Smooth muscle cell (in vitro differentiated cells): ENCODE results near the gene EZR. TPM values are rescaled to one million over a fixed set of nuclear protein-coding genes. Genes with fewer than 3 reads are reported as not detected.

Experiments
- DNase-seq: peaks from one replicate; lab custom pipeline; 2025; ENCODE audit not compliant: unreplicated experiment; lab: John Stamatoyannopoulos, UW
- H2AFZ ChIP-seq: fragments of 200-600 bp; sonication (generic); 2 replicates; pipeline ENCODE4 v1.6.0; 2016; ENCODE audit warnings: antibody characterized with exemption, low read depth, mild to moderate bottlenecking
- H3F3A ChIP-seq: fragments of 200-600 bp; sonication (generic); 2 replicates; pipeline ENCODE4 v1.6.0; 2017; ENCODE audit warnings: antibody characterized with exemption, low read depth
- H3K27ac ChIP-seq: fragments of 200-600 bp; sonication (generic); 2 replicates; pipeline ENCODE4 v1.5.1; 2016; ENCODE audit warnings: low read depth, mild to moderate bottlenecking
- H3K27me3 ChIP-seq: fragments of 200-600 bp; sonication (generic); 2 replicates; pipeline ENCODE4 v1.6.1; 2016; ENCODE audit warnings: low read depth, mild to moderate bottlenecking
- H3K36me3 ChIP-seq: fragments of 200-600 bp; sonication (generic); 2 replicates; pipeline ENCODE4 v1.5.1; 2016; ENCODE audit warnings: low read depth
- H3K4me1 ChIP-seq: fragments of 200-600 bp; sonication (generic); 2 replicates; pipeline ENCODE4 v1.5.1; 2016; ENCODE audit warnings: low read depth
- H3K4me2 ChIP-seq: fragments of 200-600 bp; sonication (generic); 2 replicates; pipeline ENCODE4 v1.6.0; 2016; ENCODE audit warnings: mild to moderate bottlenecking
- H3K4me3 ChIP-seq: fragments of 200-600 bp; sonication (generic); 2 replicates; pipeline ENCODE4 v1.5.1; 2016; ENCODE audit warnings: mild to moderate bottlenecking
- H3K79me2 ChIP-seq: fragments of 200-600 bp; sonication (generic); 2 replicates; pipeline ENCODE4 v1.6.0; 2016; ENCODE audit warnings: low read depth, mild to moderate bottlenecking
- H3K9ac ChIP-seq: fragments of 200-600 bp; sonication (generic); 2 replicates; pipeline ENCODE4 v1.6.0; 2016; ENCODE audit warnings: low read depth
- H3K9me3 ChIP-seq: fragments of 200-600 bp; sonication (generic); replicated peaks from 2 replicates; pipeline ENCODE4 v1.5.1; 2016; ENCODE audit warnings: low read depth
- H4K20me1 ChIP-seq: fragments of 200-600 bp; sonication (generic); 2 replicates; pipeline ENCODE4 v1.6.0; 2016; ENCODE audit warnings: low read depth
- WGBS: methylation state at CpG from one replicate; pipeline ENCODE4 v1.1.7; 2016; ENCODE audit warnings: low lambda C conversion rate; 5-methylcytosine and 5-hydroxymethylcytosine counted together
- polyA plus RNA-seq: library from polyadenylated mRNA; unstranded; fragments of >200 nt; fragmentation: Nextera tagmentation; extraction: Ambion mirVana; gene quantifications from 2 replicates; pipeline ENCODE4 v1.2.1, GENCODE V29; 2016
- total RNA-seq: library from RNA; depleted of rRNA; stranded (reverse); fragments of >200 nt; gene quantifications from 2 replicates; pipeline ENCODE4 v1.2.3, GENCODE V29; 2014
- TF ChIP-seq, protein P1 (sequence below): fragments of 200-600 bp; sonication (generic); IDR thresholded peaks from 2 replicates; pipeline ENCODE4 v1.5.1; 2017; ENCODE audit warnings: borderline replicate concordance, mild to moderate bottlenecking, antibody characterized with exemption; ENCODE audit not compliant: insufficient read depth, poor library complexity, severe bottlenecking

Gene EZR
- total RNA-seq = 98.4 and 113 TPM in 2 replicates
- polyA plus RNA-seq = 55.0 and 190 TPM in 2 replicates

DNA sequence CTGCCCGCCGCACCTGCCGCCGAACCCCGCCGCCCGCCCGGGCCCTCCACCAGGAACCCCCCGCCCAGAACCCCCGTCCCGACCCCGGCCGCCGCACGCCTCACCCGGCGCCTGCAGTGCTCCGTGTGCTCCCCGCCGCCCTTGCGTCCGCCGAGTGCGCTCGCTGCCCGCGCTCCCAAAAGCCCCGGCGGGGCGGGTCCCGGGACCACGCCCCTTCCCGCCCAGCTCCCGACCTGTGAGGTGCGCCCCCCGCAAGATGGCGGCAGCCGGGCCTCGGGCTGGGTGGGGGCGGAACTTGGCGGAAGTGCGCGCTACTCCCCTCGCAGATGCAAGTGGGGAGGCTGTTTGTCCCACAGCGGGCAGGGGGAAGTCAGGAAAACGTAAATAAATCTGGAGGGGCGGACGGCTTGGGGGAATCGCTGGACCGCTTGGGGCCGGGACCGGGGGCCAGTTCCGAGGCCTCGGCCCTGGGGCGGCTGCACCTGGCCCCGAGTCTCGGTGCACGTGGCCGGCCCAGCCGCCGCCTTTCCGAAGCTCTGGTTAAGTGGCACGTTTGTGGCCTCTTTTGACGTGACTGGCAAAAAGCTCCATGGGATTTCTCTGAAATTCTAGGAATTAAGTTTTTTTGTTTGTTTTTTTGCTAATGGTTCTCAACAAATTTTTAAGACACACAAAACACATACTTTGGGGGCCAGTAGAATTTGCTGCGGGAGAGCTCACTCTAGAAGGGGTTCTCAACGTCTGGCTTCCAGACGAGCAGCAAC is at the start of gene EZR:
EZR (minus strand) TSS at position 156 of the 764 bp plus-strand sequence. CDS start 1,275 bp downstream, outside the sequence.
- H3K4me2 ChIP-seq = peak within 1 kb of the TSS; percentile 93
- H2AFZ ChIP-seq = peak within 1 kb of the TSS; percentile 81
- H3K9ac ChIP-seq = peak within 1 kb of the TSS; percentile 82
- peaks cover 30% of the 10 kb centered on the region for H3K4me1 ChIP-seq
- DNase-seq = no peak
- H3F3A ChIP-seq = no peaks in the 10 kb centered on the region
- WGBS = 24% methylated on average over 36 of the region's 67 CpGs
- peak within 1 kb of the TSS; percentile 82 for H3K27ac ChIP-seq
- H3K27me3 ChIP-seq = no peaks in the 10 kb centered on the region
- TF ChIP-seq, protein P1, sequence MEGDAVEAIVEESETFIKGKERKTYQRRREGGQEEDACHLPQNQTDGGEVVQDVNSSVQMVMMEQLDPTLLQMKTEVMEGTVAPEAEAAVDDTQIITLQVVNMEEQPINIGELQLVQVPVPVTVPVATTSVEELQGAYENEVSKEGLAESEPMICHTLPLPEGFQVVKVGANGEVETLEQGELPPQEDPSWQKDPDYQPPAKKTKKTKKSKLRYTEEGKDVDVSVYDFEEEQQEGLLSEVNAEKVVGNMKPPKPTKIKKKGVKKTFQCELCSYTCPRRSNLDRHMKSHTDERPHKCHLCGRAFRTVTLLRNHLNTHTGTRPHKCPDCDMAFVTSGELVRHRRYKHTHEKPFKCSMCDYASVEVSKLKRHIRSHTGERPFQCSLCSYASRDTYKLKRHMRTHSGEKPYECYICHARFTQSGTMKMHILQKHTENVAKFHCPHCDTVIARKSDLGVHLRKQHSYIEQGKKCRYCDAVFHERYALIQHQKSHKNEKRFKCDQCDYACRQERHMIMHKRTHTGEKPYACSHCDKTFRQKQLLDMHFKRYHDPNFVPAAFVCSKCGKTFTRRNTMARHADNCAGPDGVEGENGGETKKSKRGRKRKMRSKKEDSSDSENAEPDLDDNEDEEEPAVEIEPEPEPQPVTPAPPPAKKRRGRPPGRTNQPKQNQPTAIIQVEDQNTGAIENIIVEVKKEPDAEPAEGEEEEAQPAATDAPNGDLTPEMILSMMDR = no peak
- H3K9me3 ChIP-seq = no peaks in the 10 kb centered on the region
- peaks cover 32% of the 10 kb centered on the region for H3K79me2 ChIP-seq
- H3K36me3 ChIP-seq = no peaks in the 10 kb centered on the region
- H3K4me3 ChIP-seq = peak within 1 kb of the TSS; percentile 77
- H4K20me1 ChIP-seq = peaks cover 35% of the 10 kb centered on the region

DNA sequence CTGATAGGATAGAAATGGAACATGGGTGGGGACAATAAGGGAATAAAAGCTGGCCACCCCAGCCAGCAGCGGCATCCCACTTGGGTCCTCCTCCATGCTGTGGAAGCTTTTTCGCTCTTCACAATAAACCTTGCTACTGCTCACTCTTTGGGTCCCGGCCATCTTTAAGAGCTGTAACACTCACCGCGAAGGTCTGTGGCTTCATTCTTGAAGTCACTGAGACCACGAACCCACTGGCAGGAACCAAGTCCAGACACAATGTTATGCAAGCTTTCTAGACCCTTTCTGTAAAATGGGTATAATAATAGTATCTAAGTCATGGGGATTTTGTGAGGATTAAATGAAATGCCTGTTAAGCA is 48.9 kb upstream of the EZR start:
- 97% methylated on average over 6 of the region's 6 CpGs for WGBS

DNA sequence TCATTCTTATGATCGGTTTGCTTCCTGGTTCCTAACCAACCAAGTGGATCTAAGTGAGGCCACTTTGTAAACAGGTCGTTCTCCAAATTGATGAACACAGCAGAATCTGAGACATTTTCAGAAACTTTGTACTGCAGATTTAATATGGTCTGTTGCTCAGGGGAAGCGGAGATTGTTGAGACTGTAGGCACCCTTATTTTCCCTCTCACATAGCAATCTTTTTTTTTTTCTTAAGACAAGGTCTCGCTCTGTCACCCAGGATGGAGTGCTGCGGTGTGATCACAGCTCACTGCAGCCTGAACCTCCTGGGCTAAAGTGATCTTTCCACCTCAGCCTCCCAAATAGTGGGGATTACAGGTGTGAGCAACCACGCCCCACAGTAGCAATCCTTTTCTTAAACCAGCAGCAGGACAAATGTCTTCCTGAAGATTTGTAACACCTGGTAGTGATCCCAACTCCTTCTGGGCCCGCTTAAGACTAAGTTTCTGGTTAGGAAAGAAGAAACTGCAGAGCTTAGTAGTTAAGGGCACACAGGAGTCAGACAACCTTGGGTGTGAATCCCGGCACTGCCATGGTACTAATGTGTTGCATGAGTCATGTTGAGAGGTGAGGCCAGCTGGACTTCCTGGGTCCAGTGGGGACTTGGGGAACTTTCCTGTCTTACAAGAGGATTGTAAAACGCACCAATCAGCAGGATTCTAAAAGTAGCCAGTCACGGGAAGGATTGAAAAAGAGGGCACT is 48.4 kb upstream of the EZR start:
- no peaks in the 10 kb centered on the region for H3K27me3 ChIP-seq
- H3K36me3 ChIP-seq = no peaks in the 10 kb centered on the region
- no peak overlapping the region for H3K9ac ChIP-seq

More for the DNA sequence above, 48.9 kb upstream of the EZR start:
- no peak overlapping the region for H2AFZ ChIP-seq
- no peak overlapping the region for H3K4me3 ChIP-seq
- H3K4me1 ChIP-seq = no peaks in the 10 kb centered on the region
- no peak overlapping the region for H3K9ac ChIP-seq
- TF ChIP-seq, protein P1 = no peak
- no peaks in the 10 kb centered on the region for H4K20me1 ChIP-seq
- no peak overlapping the region for H3K4me2 ChIP-seq
- H3K27ac ChIP-seq = no peak overlapping the region
- H3K9me3 ChIP-seq = no peaks in the 10 kb centered on the region
- H3K36me3 ChIP-seq = no peaks in the 10 kb centered on the region
- no peaks in the 10 kb centered on the region for H3K79me2 ChIP-seq
- peaks cover 4% of the 10 kb centered on the region for H3F3A ChIP-seq
- DNase-seq = no peak
- no peaks in the 10 kb centered on the region for H3K27me3 ChIP-seq

More for the DNA sequence above, 48.4 kb upstream of the EZR start:
- no peak overlapping the region for H2AFZ ChIP-seq
- H3K9me3 ChIP-seq = no peaks in the 10 kb centered on the region
- H3K4me2 ChIP-seq = no peak overlapping the region
- H4K20me1 ChIP-seq = no peaks in the 10 kb centered on the region
- no peaks in the 10 kb centered on the region for H3K4me1 ChIP-seq
- peak overlapping the region; percentile 3 for H3K27ac ChIP-seq
- H3K79me2 ChIP-seq = no peaks in the 10 kb centered on the region
- WGBS = 90% methylated on average over 10 of the region's 10 CpGs
- peaks cover 4% of the 10 kb centered on the region for H3F3A ChIP-seq
- H3K4me3 ChIP-seq = no peak overlapping the region
- TF ChIP-seq, protein P1 = no peak
- DNase-seq = no peak
